Stimulated activated CD4-positive, alpha-beta T cell treated with anti-CD3 and anti-CD28 coated beads, TNF-alpha, amount 100 ng/mL, for 24 hours (primary cell): ENCODE results near the gene NSD1.
A peak's percentile ranks its signal among the peaks of the same experiment; 100 is the strongest.
"Not testable (repeated sequence)": the region's sequence is repeated elsewhere in the genome, so short reads cannot be mapped to it uniquely, and the experiment has no call there.

Experiments used
- DNase-seq, 3 experiments: peaks; one replicate each; pipeline ENCODE4 v3.0.0-alpha.2; 2020; ENCODE audit warnings: low read depth in 3 of 3

Gene NSD1

GRCh38 chr5:177130211-177131018 is 3.2 kb upstream of the NSD1 start:
- DNase-seq = no peak

DNA sequence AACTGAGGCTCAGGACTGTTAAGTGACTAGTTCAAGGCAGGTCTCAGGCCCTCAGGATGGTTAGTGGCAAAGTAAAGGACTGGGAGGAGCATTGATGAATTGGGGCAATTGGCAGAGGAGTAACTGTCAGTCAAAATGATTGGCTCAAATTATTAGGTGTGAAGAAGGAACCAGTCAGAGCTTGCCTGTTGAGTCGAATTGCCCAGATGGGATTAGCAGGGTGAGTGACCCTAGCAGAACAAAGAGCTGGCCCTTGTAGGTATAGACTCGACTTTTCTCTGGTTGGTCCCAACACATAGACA is 2.6 kb upstream of the NSD1 start:
- no peak for DNase-seq

GRCh38 chr5:177131352-177132135 is 2.0 kb upstream of the NSD1 start:
- DNase-seq = no peak

GRCh38 chr5:177132136-177133095 is 1.2 kb upstream of the NSD1 start:
- DNase-seq = no peak

DNA sequence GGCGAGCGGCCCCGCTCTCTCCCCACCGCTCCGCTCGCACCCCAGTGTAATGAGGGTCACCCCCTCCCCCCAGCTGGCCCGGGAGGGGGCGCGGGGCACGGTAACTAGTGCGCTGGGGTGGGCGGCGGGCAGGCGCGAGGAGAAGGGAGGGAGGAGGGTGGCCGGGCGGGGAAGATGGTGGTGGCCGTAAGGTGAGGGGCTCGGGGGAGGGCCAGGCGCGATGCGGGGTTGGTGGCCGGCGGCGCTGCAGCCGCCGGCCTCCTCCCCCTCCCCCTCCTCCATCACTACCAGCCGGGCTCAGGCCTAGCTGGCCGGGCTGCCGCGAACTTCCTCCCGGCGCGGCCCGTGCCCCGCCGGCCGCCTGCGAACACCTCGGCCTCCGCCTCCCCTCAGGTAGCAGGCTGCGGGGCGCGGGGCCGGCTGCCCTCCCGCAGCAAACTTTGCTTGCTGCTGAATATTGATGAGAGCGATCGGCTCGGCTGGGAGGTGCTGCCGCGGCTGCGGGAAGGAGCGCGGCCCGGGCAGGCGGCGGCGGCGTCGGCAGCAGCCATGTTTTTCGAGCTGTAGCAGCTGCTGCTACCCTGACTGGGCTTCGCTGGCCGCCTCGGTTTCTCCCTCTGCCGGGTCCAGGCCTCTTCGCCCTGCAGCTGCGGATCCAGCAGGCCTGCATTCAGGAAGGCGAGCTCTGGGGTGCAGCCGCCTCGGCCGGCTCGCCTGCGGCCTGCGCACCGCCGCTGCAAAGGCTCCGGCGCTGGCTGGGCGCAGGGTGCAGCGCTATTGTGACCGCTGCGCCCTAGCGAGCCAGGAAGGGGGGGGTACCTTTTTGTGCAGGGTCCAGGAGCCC is 502 bp downstream of the NSD1 start:
- peak in 2 of 3 experiments; percentile 20 to 27 for DNase-seq

DNA sequence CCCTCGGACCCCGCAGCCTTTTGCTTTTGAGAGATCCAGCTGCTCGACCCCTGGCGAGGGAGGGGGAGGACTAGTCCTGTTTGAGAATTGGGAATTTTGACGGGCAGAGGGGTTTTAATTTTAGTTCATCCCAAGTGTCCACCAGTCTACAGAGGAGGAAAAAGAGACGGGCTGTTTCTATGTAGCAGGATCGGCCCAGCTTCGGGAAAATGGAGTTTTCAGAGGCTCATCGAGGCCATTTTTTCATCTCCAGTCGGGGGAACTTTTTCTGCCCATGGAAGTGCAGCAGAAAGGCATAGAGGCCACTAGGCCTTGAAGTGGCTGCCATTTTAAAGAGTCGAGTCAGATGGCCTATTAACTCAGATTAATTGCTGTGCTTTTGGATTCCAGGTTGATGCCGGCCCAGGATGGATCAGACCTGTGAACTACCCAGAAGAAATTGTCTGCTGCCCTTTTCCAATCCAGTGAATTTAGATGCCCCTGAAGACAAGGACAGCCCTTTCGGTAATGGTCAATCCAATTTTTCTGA is 1.2 kb downstream of the NSD1 start:
- no peak for DNase-seq

DNA sequence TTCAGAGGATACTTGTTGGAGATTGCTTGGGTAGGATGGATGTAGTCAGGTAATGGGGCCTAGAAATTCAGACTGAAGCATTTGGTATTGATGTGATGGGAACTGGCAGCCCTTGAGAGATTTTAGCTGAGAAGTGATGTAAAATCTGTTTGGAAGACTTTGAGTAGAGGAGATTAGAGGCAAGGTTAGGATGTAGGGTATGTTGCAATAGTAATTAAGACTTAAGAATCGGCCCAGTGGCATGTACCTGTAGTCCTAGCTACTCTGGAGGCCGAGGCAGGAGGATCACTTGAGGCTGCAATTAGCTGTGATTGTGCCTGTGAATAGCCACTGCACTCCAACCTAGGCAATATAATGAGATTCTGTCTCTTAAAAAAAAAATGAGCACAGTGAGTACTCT is 6.7 kb downstream of the NSD1 start:
- DNase-seq = no peak

DNA sequence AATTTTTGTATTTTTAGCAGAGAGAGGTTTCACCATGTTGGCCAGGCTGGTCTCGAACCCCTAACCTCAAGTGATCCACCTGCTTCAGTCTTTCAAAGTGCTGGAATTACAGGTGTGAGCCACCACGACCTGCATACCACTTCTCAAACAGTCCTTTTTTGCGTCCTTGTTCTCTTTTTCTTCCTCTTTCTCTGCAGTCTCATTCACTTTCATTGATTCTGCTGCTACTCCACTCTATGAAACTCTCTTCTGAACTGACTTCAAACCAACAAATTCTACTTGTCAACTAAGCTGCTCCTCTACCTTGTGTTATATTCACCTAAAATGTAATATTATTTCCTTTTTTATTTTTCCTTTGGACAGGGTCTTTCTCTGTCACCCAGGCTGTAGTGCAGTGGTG is 7.9 kb downstream of the NSD1 start:
- no peak for DNase-seq

DNA sequence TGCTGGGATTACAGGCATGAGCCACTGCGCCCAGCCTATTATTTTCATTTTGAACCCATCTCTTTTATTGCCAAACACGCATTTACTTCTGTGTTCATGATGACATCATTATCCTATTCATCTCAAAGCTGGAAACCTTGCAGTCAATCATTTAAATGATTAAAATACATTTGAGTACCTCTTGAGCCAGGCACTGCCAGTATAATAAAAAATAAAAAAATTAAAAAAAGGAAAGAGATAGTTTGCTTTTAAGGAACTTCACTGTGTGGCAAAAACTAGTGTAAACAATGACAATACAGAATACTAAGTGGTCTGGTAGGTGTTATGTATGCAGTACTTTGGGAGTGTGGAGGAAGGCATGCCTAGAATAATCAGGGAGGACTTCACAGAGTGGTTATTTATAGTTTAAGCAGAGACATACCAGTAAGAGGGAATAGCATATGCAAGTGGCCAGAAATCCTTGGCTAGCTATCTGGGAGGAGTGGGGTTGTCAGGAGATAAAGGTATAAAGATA is 8.6 kb downstream of the NSD1 start:
- no peak for DNase-seq

GRCh38 chr5:177142778-177143177 is 9.2 kb downstream of the NSD1 start:
- DNase-seq = no peak

- no peak for DNase-seq
Observed at GRCh38 chr5:177146891-177147638, 13.5 kb downstream of the NSD1 start.

DNA sequence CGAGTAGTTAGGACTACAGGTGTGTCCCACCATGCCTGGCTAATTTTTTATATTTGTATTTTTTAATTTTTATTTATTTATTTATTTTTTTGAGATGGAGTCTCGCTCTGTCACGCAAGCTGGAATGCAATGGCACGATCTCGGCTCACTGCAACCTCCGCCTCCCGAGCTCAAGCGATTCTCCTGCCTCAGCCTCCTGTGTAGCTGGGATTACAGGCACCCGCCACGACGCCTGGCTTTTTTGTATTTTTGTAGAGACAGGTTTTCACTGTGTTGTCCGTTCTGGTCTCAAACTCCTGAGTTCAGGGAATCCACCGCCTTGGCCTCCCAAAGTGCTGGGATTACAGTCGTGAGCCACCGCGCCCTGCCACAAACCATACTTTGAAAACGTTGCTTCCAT is 16.5 kb downstream of the NSD1 start:
- DNase-seq = not testable (repeated sequence)

DNA sequence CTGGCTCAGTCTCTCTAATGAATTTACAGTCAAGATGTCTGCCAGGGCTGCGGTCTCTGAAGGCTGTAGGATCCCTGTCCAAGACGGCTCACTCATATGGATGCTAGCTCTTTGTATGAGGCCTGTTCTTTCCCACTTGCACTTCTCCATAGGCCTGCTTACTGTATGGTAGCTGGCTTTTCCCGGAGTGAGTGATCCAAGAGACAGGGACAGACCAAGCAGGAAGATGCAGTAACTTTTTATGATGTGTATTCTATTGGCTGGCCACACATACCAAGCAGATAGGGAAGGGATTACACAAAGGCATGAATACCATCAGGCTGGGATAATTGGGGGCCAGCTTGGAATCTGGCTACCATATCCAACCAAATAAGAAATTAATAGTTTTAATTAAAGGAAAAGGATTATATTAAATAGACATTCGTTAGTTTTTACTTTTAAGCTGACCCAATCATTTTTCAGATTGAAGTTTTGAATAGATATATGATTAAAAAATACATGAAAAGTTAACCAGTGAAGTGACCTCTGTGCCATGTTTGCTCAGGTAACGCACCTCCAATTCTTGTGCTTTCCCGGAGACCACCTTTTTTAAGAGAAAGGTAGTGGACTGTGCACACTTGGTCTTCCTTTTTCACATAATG is 20.6 kb downstream of the NSD1 start:
- no peak for DNase-seq

- DNase-seq = no peak
Observed at GRCh38 chr5:177162379-177162778, 28.8 kb downstream of the NSD1 start.

- no peak for DNase-seq
Observed at GRCh38 chr5:177163500-177163899, 29.9 kb downstream of the NSD1 start.

GRCh38 chr5:177169271-177169670 is 35.7 kb downstream of the NSD1 start:
- no peak for DNase-seq

DNA sequence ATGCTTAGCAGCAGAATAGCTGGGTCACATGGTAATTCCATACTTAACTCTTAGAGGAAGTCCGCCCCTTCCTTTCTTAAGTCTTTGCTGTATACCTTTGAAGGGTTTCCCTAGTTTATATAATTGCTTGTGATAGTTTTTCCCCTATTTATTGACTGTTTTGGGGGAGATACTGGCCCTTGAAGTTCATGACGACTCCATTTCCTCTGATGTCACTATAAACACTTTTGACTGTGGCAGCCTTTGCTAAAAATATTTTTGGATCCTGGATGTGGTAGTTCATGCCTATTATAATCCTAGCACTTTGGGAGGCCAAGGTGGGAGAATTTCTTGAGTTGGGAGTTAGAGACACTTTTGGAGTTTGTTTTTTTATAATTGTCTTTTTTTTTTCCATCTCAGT is 38.4 kb downstream of the NSD1 start:
- DNase-seq = no peak

GRCh38 chr5:177175336-177175735 is 41.8 kb downstream of the NSD1 start:
- DNase-seq = no peak

GRCh38 chr5:177176175-177176711 is 42.7 kb downstream of the NSD1 start:
- no peak for DNase-seq
